H9 (cell line): Measurements from ENCODE around the gene EML4. TPM values are rescaled to one million over a fixed set of nuclear protein-coding genes. Genes with fewer than 3 reads are reported as not detected.

Experiments used
- DNase-seq: peaks from one replicate; pipeline ENCODE4 v3.0.0-alpha.2; 2017
- H2AFZ ChIP-seq: one replicate; pipeline ENCODE4 v1.6.1; 2013; ENCODE audit warnings: mild to moderate bottlenecking, low read length, control low read depth, moderate library complexity
- H2AK5ac ChIP-seq: 2 replicates; pipeline ENCODE4 v1.6.1; 2013; ENCODE audit warnings: low read length, control low read depth, mixed read lengths; ENCODE audit not compliant: insufficient read length
- H2BK120ac ChIP-seq: one replicate; pipeline ENCODE4 v1.6.1; 2013; ENCODE audit warnings: low read depth, mild to moderate bottlenecking, low read length, control low read depth, inconsistent platforms; ENCODE audit not compliant: poor library complexity, severe bottlenecking
- H2BK12ac ChIP-seq: 2 replicates; pipeline ENCODE4 v1.6.1; 2013; ENCODE audit warnings: low read length, control low read depth, mixed read lengths, low read depth; ENCODE audit not compliant: insufficient read length
- H2BK15ac ChIP-seq: 2 replicates; pipeline ENCODE4 v1.6.1; 2013; ENCODE audit warnings: low read depth, low read length, control low read depth
- H2BK20ac ChIP-seq: one replicate; pipeline ENCODE4 v1.6.1; 2013; ENCODE audit warnings: low read depth, mild to moderate bottlenecking, low read length, control low read depth, inconsistent platforms; ENCODE audit not compliant: poor library complexity, severe bottlenecking
- H2BK5ac ChIP-seq: 2 replicates; pipeline ENCODE4 v1.6.1; 2013; ENCODE audit warnings: low read length, control low read depth, mixed read lengths; ENCODE audit not compliant: insufficient read length
- H3K14ac ChIP-seq: 2 replicates; pipeline ENCODE4 v1.6.1; 2013; ENCODE audit warnings: low read length, control low read depth; ENCODE audit not compliant: insufficient read depth
- H3K18ac ChIP-seq: 2 replicates; pipeline ENCODE4 v1.6.1; 2013; ENCODE audit warnings: low read depth, mild to moderate bottlenecking, mixed read lengths, low read length, control low read depth; ENCODE audit not compliant: insufficient read length
- H3K23ac ChIP-seq: 2 replicates; pipeline ENCODE4 v1.6.1; 2013; ENCODE audit warnings: low read length, control low read depth, mixed read lengths, low read depth; ENCODE audit not compliant: insufficient read length
- H3K23me2 ChIP-seq: 2 replicates; pipeline ENCODE4 v1.6.1; 2013; ENCODE audit warnings: low read depth, mild to moderate bottlenecking, mixed read lengths, low read length, control low read depth; ENCODE audit not compliant: insufficient read length, poor library complexity, severe bottlenecking
- H3K27ac ChIP-seq: 2 replicates; pipeline ENCODE4 v1.5.1; 2013; ENCODE audit warnings: low read length, control low read depth, mixed read lengths, low read depth; ENCODE audit not compliant: insufficient read length
- H3K27me3 ChIP-seq: 2 replicates; pipeline ENCODE4 v1.6.1; 2013; ENCODE audit warnings: low read length, control low read depth, inconsistent platforms; ENCODE audit not compliant: insufficient read depth
- H3K4ac ChIP-seq: 2 replicates; pipeline ENCODE4 v1.6.1; 2013; ENCODE audit warnings: low read depth, mild to moderate bottlenecking, control low read depth, inconsistent platforms, low read length, moderate library complexity
- H3K4me1 ChIP-seq: 2 replicates; pipeline ENCODE4 v1.6.1; 2013; ENCODE audit warnings: low read length, control low read depth, inconsistent platforms; ENCODE audit not compliant: insufficient read depth
- H3K4me2 ChIP-seq: 2 replicates; pipeline ENCODE4 v1.6.1; 2013; ENCODE audit warnings: low read length, control low read depth, mixed read lengths; ENCODE audit not compliant: insufficient read length, insufficient read depth
- H3K56ac ChIP-seq: 2 replicates; pipeline ENCODE4 v1.6.1; 2013; ENCODE audit warnings: low read depth, mild to moderate bottlenecking, mixed read lengths, low read length, control low read depth; ENCODE audit not compliant: insufficient read length
- H3K79me1 ChIP-seq: 2 replicates; pipeline ENCODE4 v1.6.1; 2013; ENCODE audit warnings: low read depth, mild to moderate bottlenecking, moderate library complexity, low read length, control low read depth, inconsistent platforms; ENCODE audit not compliant: insufficient read depth, poor library complexity, severe bottlenecking
- H3K79me2 ChIP-seq: 2 replicates; pipeline ENCODE4 v1.6.1; 2013; ENCODE audit warnings: low read length, control low read depth, inconsistent platforms; ENCODE audit not compliant: insufficient read depth
- H3K9ac ChIP-seq: 2 replicates; pipeline ENCODE4 v1.6.1; 2013; ENCODE audit warnings: low read length, control low read depth, mixed read lengths; ENCODE audit not compliant: insufficient read length; ENCODE audit errors: extremely low read depth
- H3K9me3 ChIP-seq: one replicate; pipeline ENCODE4 v1.6.1; 2013; ENCODE audit warnings: low read depth, low read length, inconsistent platforms; ENCODE audit not compliant: control insufficient read depth
- H3T11ph ChIP-seq: one replicate; pipeline ENCODE4 v1.6.1; 2013; ENCODE audit warnings: mild to moderate bottlenecking, low read length, control low read depth, inconsistent platforms
- H4K20me1 ChIP-seq: one replicate; pipeline ENCODE4 v1.6.1; 2013; ENCODE audit not compliant: control insufficient read depth, insufficient read length, insufficient read depth
- H4K5ac ChIP-seq: 2 replicates; pipeline ENCODE4 v1.6.1; 2013; ENCODE audit warnings: low read depth, mild to moderate bottlenecking, mixed read lengths, low read length, control low read depth; ENCODE audit not compliant: insufficient read length
- H4K8ac ChIP-seq: replicated peaks from 2 replicates; pipeline ENCODE4 v1.6.1; 2013; ENCODE audit warnings: low read length, control low read depth, mixed read lengths, low read depth; ENCODE audit not compliant: insufficient read length
- H4K91ac ChIP-seq: 2 replicates; pipeline ENCODE4 v1.6.1; 2013; ENCODE audit warnings: low read depth, mild to moderate bottlenecking, moderate library complexity, mixed read lengths, low read length, control low read depth; ENCODE audit not compliant: insufficient read length
- H3K27ac Mint-ChIP-seq, 3 experiments: 2 replicates in 2 of 3; 3 replicates in 1 of 3; pipeline ENCODE4 v1.8.0; 2020 to 2021; ENCODE audit warnings: mixed read lengths in 3 of 3, mild to moderate bottlenecking in 1 of 3, moderate library complexity in 1 of 3
- H3K27me3 Mint-ChIP-seq: 2 replicates; pipeline ENCODE4 v1.8.0; 2021; ENCODE audit warnings: low read depth, mild to moderate bottlenecking, moderate library complexity, mixed read lengths
- H3K36me3 Mint-ChIP-seq, 3 experiments: 2 replicates in 2 of 3; 3 replicates in 1 of 3; pipeline ENCODE4 v1.8.0; 2020 to 2021; ENCODE audit warnings: low read depth in 3 of 3, mixed read lengths in 3 of 3; ENCODE audit not compliant: insufficient read depth in 1 of 3
- H3K4me1 Mint-ChIP-seq, 2 experiments: 2 replicates each; pipeline ENCODE4 v1.8.0; 2020; ENCODE audit warnings: mixed read lengths in 2 of 2
- H3K4me3 Mint-ChIP-seq, 2 experiments: 2 replicates in 1 of 2; 3 replicates in 1 of 2; pipeline ENCODE4 v1.8.0; 2020 to 2021; ENCODE audit warnings: mild to moderate bottlenecking in 2 of 2, mixed read lengths in 2 of 2, moderate library complexity in 1 of 2
- H3K9me3 Mint-ChIP-seq, 2 experiments: 2 replicates in 1 of 2; 3 replicates in 1 of 2; pipeline ENCODE4 v1.8.0; 2020; ENCODE audit warnings: mild to moderate bottlenecking in 2 of 2, mixed read lengths in 2 of 2, moderate library complexity in 1 of 2
- CTCF ChIP-seq: fragments of 200-600 bp; sonication (generic); conservative IDR thresholded peaks from 3 replicates; pipeline ENCODE4 v1.8.0; 2021; ENCODE audit warnings: antibody characterized with exemption, mild to moderate bottlenecking
- WGBS: extraction: QIAGEN DNeasy Blood & Tissue Kit; methylation state at CpG from one replicate; pipeline ENCODE4 v1.1.7; 2013; ENCODE audit warnings: missing lambda C conversion rate, low lambda C conversion rate, mixed read lengths; ENCODE audit not compliant: insufficient read length; ENCODE audit errors: extremely low coverage; 5-methylcytosine and 5-hydroxymethylcytosine counted together
- total RNA-seq: library from RNA; stranded (reverse); gene quantifications from 2 replicates; pipeline ENCODE4 v1.2.1, GENCODE V29; 2021

Gene EML4
- total RNA-seq, 1 experiment from 2014 or later, result 68.6 TPM

GRCh38 chr2:42312106-42312505 lies 143.0 kb downstream of the EML4 start:
- H3K36me3 Mint-ChIP-seq, result peaks cover 4 to 20% (median 6%) of the 10 kb centered on the region in 3 experiments; a peak in 6 of 7 replicates
- Histone ChIP-seq H4K91ac (no peak overlapping the region), H2BK15ac (no peak overlapping the region), H2BK120ac (no peak overlapping the region), H2BK20ac (no peak overlapping the region), H3K27me3 (no peaks in the 10 kb centered on the region), H3K4ac (no peak overlapping the region), H3K4me2 (no peak overlapping the region), H3K23ac (no peak overlapping the region), H2AFZ (no peak overlapping the region), H3K27ac (no peak overlapping the region), H4K8ac (no peak overlapping the region), H3K79me1 (no peaks in the 10 kb centered on the region), H2BK12ac (no peak overlapping the region), H3K4me1 (no peaks in the 10 kb centered on the region), H2AK5ac (no peak overlapping the region), H3T11ph (no peak overlapping the region), H3K79me2 (no peaks in the 10 kb centered on the region), H3K9me3 (no peaks in the 10 kb centered on the region), H4K5ac (no peak overlapping the region), H3K14ac (no peak overlapping the region), H3K23me2 (no peaks in the 10 kb centered on the region), H3K9ac (no peak overlapping the region), H4K20me1 (no peaks in the 10 kb centered on the region), H3K56ac (no peak overlapping the region), H3K18ac (no peak overlapping the region), H2BK5ac (no peak overlapping the region)
- H3K27me3 Mint-ChIP-seq, result no peaks in the 10 kb centered on the region
- no peak for TF ChIP-seq CTCF
- H3K4me1 Mint-ChIP-seq, result no peaks in the 10 kb centered on the region
- no peak overlapping the region for H3K4me3 Mint-ChIP-seq
- no peak overlapping the region for H3K27ac Mint-ChIP-seq
- H3K9me3 Mint-ChIP-seq, result no peaks in the 10 kb centered on the region
- no CpG with 5 or more reads among the region's 4 CpGs for WGBS
- DNase-seq, result no peak
